ENCODE results near the gene CACNA2D3.

CACNA2D3 gene

GRCh38 chr3:54427941-54428871 is 305.9 kb downstream of the CACNA2D3 start:
- peak; percentile 90 for TF ChIP-seq CTCF (conservative IDR thresholded peaks at IDR 0.05; ENCODE audit: low read length)
- DNase-seq (ENCODE audit: low read depth) = peak; percentile 85
- no peak overlapping the region for H3K4me3 ChIP-seq (ENCODE audit: low read length)

DNA sequence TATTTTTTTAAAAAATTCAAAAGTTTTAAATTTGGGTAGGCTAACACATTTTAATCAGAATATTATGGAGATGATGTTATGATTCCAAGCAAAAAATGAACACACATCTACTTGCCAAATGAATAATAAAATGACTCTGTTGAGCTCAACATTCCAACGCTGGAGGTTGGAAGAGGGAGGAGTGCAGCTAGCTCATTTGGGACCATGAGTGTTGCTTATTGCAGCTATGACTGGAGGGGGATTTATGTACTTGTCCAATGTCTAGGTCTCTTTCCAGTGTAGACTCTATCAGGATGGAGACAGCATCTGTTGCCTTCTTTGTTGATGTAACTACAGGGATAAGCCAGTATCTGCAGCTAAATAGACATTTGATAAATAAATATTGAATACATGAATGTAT is 310.6 kb downstream of the CACNA2D3 start:
- TF ChIP-seq CTCF (conservative IDR thresholded peaks at IDR 0.05; ENCODE audit: low read length) = no peak
- H3K4me3 ChIP-seq (ENCODE audit: low read length) = no peak overlapping the region
- DNase-seq (ENCODE audit: low read depth) = peak; percentile 9

- no peak overlapping the region for H3K4me3 ChIP-seq (ENCODE audit: low read length)
- DNase-seq (ENCODE audit: low read depth) = no peak
- no peak for TF ChIP-seq CTCF (conservative IDR thresholded peaks at IDR 0.05; ENCODE audit: low read length)
These were observed 311.5 kb downstream of the CACNA2D3 start for GRCh38 chr3:54433846-54434245.

DNA sequence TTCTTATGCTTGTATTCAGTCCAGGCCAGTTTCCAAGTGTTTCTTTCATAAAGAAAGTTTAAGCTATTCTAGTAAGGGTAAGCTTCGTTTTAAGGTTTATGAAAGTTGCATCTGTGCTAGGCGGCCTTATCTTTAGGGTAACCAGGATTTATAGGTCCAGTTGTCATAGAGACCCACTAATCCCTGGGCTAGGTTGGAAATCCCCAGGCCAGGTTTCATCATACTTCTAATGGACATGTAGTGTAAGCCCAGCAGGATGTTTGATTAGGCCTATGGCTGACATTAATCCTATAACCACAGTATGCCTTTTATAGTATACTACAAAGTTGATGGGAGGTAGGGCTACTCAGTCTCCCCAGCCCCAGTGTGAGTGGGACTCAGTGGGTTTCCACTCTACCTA is 312.4 kb downstream of the CACNA2D3 start:
- no peak for DNase-seq (ENCODE audit: low read depth)
- H3K4me3 ChIP-seq (ENCODE audit: low read length) = no peak overlapping the region
- no peak for TF ChIP-seq CTCF (conservative IDR thresholded peaks at IDR 0.05; ENCODE audit: low read length)

DNA sequence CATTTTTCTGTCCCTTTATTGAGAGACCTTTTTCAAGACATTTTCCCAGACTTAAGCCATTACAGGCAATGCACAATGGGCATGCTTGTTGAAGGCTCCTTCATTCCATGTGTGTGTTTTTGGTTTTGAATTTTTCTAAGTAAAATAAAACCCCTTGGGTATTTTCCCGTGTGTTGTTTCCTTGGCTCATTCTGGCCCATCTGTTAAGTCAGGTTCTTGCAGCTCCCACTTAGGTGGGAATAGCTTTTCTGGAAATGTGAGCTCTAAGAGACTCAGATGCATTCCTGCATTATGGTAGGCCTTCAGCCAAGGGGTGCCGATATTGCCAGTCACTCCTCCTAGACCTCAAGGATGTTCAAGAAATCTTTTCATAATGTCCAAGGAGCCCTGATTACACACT is 314.9 kb downstream of the CACNA2D3 start:
- no peak for DNase-seq (ENCODE audit: low read depth)
- TF ChIP-seq CTCF (conservative IDR thresholded peaks at IDR 0.05; ENCODE audit: low read length) = no peak

GRCh38 chr3:54443561-54444161 is 321.3 kb downstream of the CACNA2D3 start:
- H3K4me3 ChIP-seq (ENCODE audit: low read length) = no peak overlapping the region
- peak; percentile 12 for DNase-seq (ENCODE audit: low read depth)
- TF ChIP-seq CTCF (conservative IDR thresholded peaks at IDR 0.05; ENCODE audit: low read length) = no peak

More for the DNA sequence above, 314.9 kb downstream of the CACNA2D3 start:
- no peak overlapping the region for H3K4me3 ChIP-seq (ENCODE audit: low read length)

GRCh38 chr3:54445630-54446029 is 323.3 kb downstream of the CACNA2D3 start:
- no peak for DNase-seq (ENCODE audit: low read depth)
- no peak for TF ChIP-seq CTCF (conservative IDR thresholded peaks at IDR 0.05; ENCODE audit: low read length)
- no peak overlapping the region for H3K4me3 ChIP-seq (ENCODE audit: low read length)
